Smooth muscle cell (in vitro differentiated cells): ENCODE measurements around the gene B3GALT2. TPM values are rescaled to one million over a fixed set of nuclear protein-coding genes. Genes with fewer than 3 reads are reported as not detected.
"Not testable (repeated sequence)": the region's sequence is repeated elsewhere in the genome, so short reads cannot be mapped to it uniquely, and the experiment has no call there.

Experiments used
- DNase-seq: peaks from one replicate; lab custom pipeline; 2025; ENCODE audit not compliant: unreplicated experiment; lab: John Stamatoyannopoulos, UW
- H2AFZ ChIP-seq: fragments of 200-600 bp; sonication (generic); 2 replicates; pipeline ENCODE4 v1.6.0; 2016; ENCODE audit warnings: antibody characterized with exemption, low read depth, mild to moderate bottlenecking
- H3F3A ChIP-seq: fragments of 200-600 bp; sonication (generic); 2 replicates; pipeline ENCODE4 v1.6.0; 2017; ENCODE audit warnings: antibody characterized with exemption, low read depth
- H3K27ac ChIP-seq: fragments of 200-600 bp; sonication (generic); 2 replicates; pipeline ENCODE4 v1.5.1; 2016; ENCODE audit warnings: low read depth, mild to moderate bottlenecking
- H3K27me3 ChIP-seq: fragments of 200-600 bp; sonication (generic); 2 replicates; pipeline ENCODE4 v1.6.1; 2016; ENCODE audit warnings: low read depth, mild to moderate bottlenecking
- H3K36me3 ChIP-seq: fragments of 200-600 bp; sonication (generic); 2 replicates; pipeline ENCODE4 v1.5.1; 2016; ENCODE audit warnings: low read depth
- H3K4me1 ChIP-seq: fragments of 200-600 bp; sonication (generic); 2 replicates; pipeline ENCODE4 v1.5.1; 2016; ENCODE audit warnings: low read depth
- H3K4me2 ChIP-seq: fragments of 200-600 bp; sonication (generic); 2 replicates; pipeline ENCODE4 v1.6.0; 2016; ENCODE audit warnings: mild to moderate bottlenecking
- H3K4me3 ChIP-seq: fragments of 200-600 bp; sonication (generic); 2 replicates; pipeline ENCODE4 v1.5.1; 2016; ENCODE audit warnings: mild to moderate bottlenecking
- H3K79me2 ChIP-seq: fragments of 200-600 bp; sonication (generic); 2 replicates; pipeline ENCODE4 v1.6.0; 2016; ENCODE audit warnings: low read depth, mild to moderate bottlenecking
- H3K9ac ChIP-seq: fragments of 200-600 bp; sonication (generic); 2 replicates; pipeline ENCODE4 v1.6.0; 2016; ENCODE audit warnings: low read depth
- H3K9me3 ChIP-seq: fragments of 200-600 bp; sonication (generic); replicated peaks from 2 replicates; pipeline ENCODE4 v1.5.1; 2016; ENCODE audit warnings: low read depth
- H4K20me1 ChIP-seq: fragments of 200-600 bp; sonication (generic); 2 replicates; pipeline ENCODE4 v1.6.0; 2016; ENCODE audit warnings: low read depth
- CTCF ChIP-seq: fragments of 200-600 bp; sonication (generic); IDR thresholded peaks from 2 replicates; pipeline ENCODE4 v1.5.1; 2017; ENCODE audit warnings: borderline replicate concordance, mild to moderate bottlenecking, antibody characterized with exemption; ENCODE audit not compliant: insufficient read depth, poor library complexity, severe bottlenecking
- whole genome bisulfite sequencing: methylation state at CpG from one replicate; pipeline ENCODE4 v1.1.7; 2016; ENCODE audit warnings: low lambda C conversion rate; 5-methylcytosine and 5-hydroxymethylcytosine counted together
- polyA plus RNA-seq: library from polyadenylated mRNA; unstranded; fragments of >200 nt; fragmentation: Nextera tagmentation; extraction: Ambion mirVana; gene quantifications from 2 replicates; pipeline ENCODE4 v1.2.1, GENCODE V29; 2016
- total RNA-seq: library from RNA; depleted of rRNA; stranded (reverse); fragments of >200 nt; gene quantifications from 2 replicates; pipeline ENCODE4 v1.2.3, GENCODE V29; 2014

The B3GALT2 gene
- not detected in 2 replicates for total RNA-seq
- polyA plus RNA-seq = not detected in 2 replicates

GRCh38 chr1:193185901-193186731 is at the start of gene B3GALT2:
TSS of gene B3GALT2 (minus strand) at chr1:193186613. CDS start at chr1:193181562, 5,051 bp downstream.
- peak within 1 kb of the TSS; percentile 37 for H3K27ac ChIP-seq
- peaks cover 3% of the 10 kb centered on the region for H3F3A ChIP-seq
- no peak for TF ChIP-seq CTCF
- H3K4me1 ChIP-seq = peaks cover 14% of the 10 kb centered on the region
- H3K9me3 ChIP-seq = no peaks in the 10 kb centered on the region
- no peak for DNase-seq
- peaks cover 100% of the 10 kb centered on the region for H4K20me1 ChIP-seq
- peak within 1 kb of the TSS; percentile 67 for H3K4me2 ChIP-seq
- H3K79me2 ChIP-seq = peaks cover 62% of the 10 kb centered on the region
- H3K9ac ChIP-seq = no peak within 1 kb of the TSS
- H3K36me3 ChIP-seq = no peaks in the 10 kb centered on the region
- H3K4me3 ChIP-seq = peak within 1 kb of the TSS; percentile 26
- no peak within 1 kb of the TSS for H2AFZ ChIP-seq
- H3K27me3 ChIP-seq = no peaks in the 10 kb centered on the region
- WGBS = 59% methylated on average over 13 of the region's 13 CpGs

- TF ChIP-seq CTCF = no peak
- peaks cover 6% of the 10 kb centered on the region for H4K20me1 ChIP-seq
- H3K9me3 ChIP-seq = no peaks in the 10 kb centered on the region
- H3K79me2 ChIP-seq = peaks cover 2% of the 10 kb centered on the region
- H3K27ac ChIP-seq = no peak overlapping the region
- H3K4me1 ChIP-seq = no peaks in the 10 kb centered on the region
- H3K27me3 ChIP-seq = no peaks in the 10 kb centered on the region
- H3F3A ChIP-seq = no peaks in the 10 kb centered on the region
- no peak overlapping the region for H3K9ac ChIP-seq
- peaks cover 13% of the 10 kb centered on the region for H3K36me3 ChIP-seq
- no peak overlapping the region for H3K4me2 ChIP-seq
- DNase-seq = no peak
- 96% methylated on average over 1 of the region's 1 CpG for WGBS
- no peak overlapping the region for H3K4me3 ChIP-seq
- H2AFZ ChIP-seq = no peak overlapping the region
Observed at GRCh38 chr1:193234530-193234929, 48.1 kb upstream of the B3GALT2 start.

- H3K9ac ChIP-seq, DNase-seq, H3K4me1 ChIP-seq, H3K4me2 ChIP-seq, H3K27ac ChIP-seq, H3K27me3 ChIP-seq, H3K4me3 ChIP-seq, H2AFZ ChIP-seq, H3K36me3 ChIP-seq, H3F3A ChIP-seq, H3K9me3 ChIP-seq: not testable (repeated sequence)
- Histone ChIP-seq H4K20me1 (peaks cover 11% of the 10 kb centered on the region), H3K79me2 (peaks cover 25% of the 10 kb centered on the region)
Observed at GRCh38 chr1:193231146-193231545, 44.7 kb upstream of the B3GALT2 start.

GRCh38 chr1:193229136-193229535 is 42.7 kb upstream of the B3GALT2 start:
- Histone ChIP-seq H3K27ac (no peak overlapping the region), H4K20me1 (peaks cover 11% of the 10 kb centered on the region), H3F3A (no peaks in the 10 kb centered on the region), H3K27me3 (no peaks in the 10 kb centered on the region), H3K4me3 (no peak overlapping the region), H3K4me1 (no peaks in the 10 kb centered on the region), H3K79me2 (peaks cover 40% of the 10 kb centered on the region), H3K4me2 (peak overlapping the region; percentile 4), H2AFZ (no peak overlapping the region), H3K9me3 (no peaks in the 10 kb centered on the region), H3K9ac (no peak overlapping the region), H3K36me3 (peaks cover 6% of the 10 kb centered on the region)
- 28% methylated on average over 3 of the region's 3 CpGs for WGBS
- DNase-seq = no peak
- no peak for TF ChIP-seq CTCF
